ENCODE results near the gene OR51A2. TPM values are rescaled to one million over a fixed set of nuclear protein-coding genes. Genes with fewer than 3 reads are reported as not detected.
A peak's percentile ranks its signal among the peaks of the same experiment; 100 is the strongest.
"Not testable (repeated sequence)": the region's sequence is repeated elsewhere in the genome, so short reads cannot be mapped to it uniquely, and the experiment has no call there.

OR51A2 gene
- total RNA-seq: not detected

- H3K9me3 Mint-ChIP-seq; DNase-seq; H3K27me3 Mint-ChIP-seq; intact Hi-C loops (cut with micrococcal nuclease); CTCF ChIA-PET; H3K4me3 Mint-ChIP-seq; H3K27ac Mint-ChIP-seq; H3K36me3 Mint-ChIP-seq; POLR2A ChIA-PET; H3K4me1 Mint-ChIP-seq (ENCODE audit: low read depth): not testable (repeated sequence)
Observed at GRCh38 chr11:4955613-4956012, at the start of gene OR51A2. Gene OR51A2, minus strand, starts transcription at chr11:4955713. Its CDS starts 0 bp downstream, at chr11:4955713.

GRCh38 chr11:5004424-5005274 is 49.1 kb upstream of the OR51A2 start:
- peak; percentile 38 for DNase-seq
- intact Hi-C loops (cut with micrococcal nuclease): loop anchor here (1.0 to 5.0 kb wide), 2 partner anchors 367 to 817 kb away; partner anchors contain the start of gene OR51D1
- H3K27ac Mint-ChIP-seq: no peak overlapping the region
- no peaks in the 10 kb centered on the region for H3K36me3 Mint-ChIP-seq
- POLR2A ChIA-PET: no interaction called here
- no peaks in the 10 kb centered on the region for H3K4me1 Mint-ChIP-seq (ENCODE audit: low read depth)
- CTCF ChIA-PET: interaction anchor here (0.9 to 1.7 kb wide), 2 partner anchors 367 to 369 kb away, joined by 3 to 10 read pairs; partner anchors contain the start of gene OR51D1
- H3K27me3 Mint-ChIP-seq: no peaks in the 10 kb centered on the region
- no peak overlapping the region for H3K4me3 Mint-ChIP-seq
- H3K9me3 Mint-ChIP-seq: no peaks in the 10 kb centered on the region

GRCh38 chr11:4994551-4994950 is 39.0 kb upstream of the OR51A2 start, which contains the start of gene OR51L1:
Gene OR51L1, plus strand, starts transcription at chr11:4994851. Its CDS starts 4,132 bp downstream, at chr11:4998983.
- intact Hi-C loops (cut with micrococcal nuclease): no loop called here
- Mint-ChIP-seq H3K4me3 (no peak within 1 kb of the TSS), H3K27me3 (no peaks in the 10 kb centered on the region), H3K27ac (no peak within 1 kb of the TSS), H3K4me1 (ENCODE audit: low read depth) (no peaks in the 10 kb centered on the region), H3K9me3 (no peaks in the 10 kb centered on the region), H3K36me3 (no peaks in the 10 kb centered on the region)
- POLR2A ChIA-PET: no interaction called here
- DNase-seq: no peak
- CTCF ChIA-PET: no interaction called here

- no peak for DNase-seq
- Mint-ChIP-seq H3K4me1 (ENCODE audit: low read depth) (no peaks in the 10 kb centered on the region), H3K27ac (no peak overlapping the region), H3K4me3 (no peak overlapping the region), H3K36me3 (no peaks in the 10 kb centered on the region), H3K27me3 (no peaks in the 10 kb centered on the region), H3K9me3 (no peaks in the 10 kb centered on the region)
- intact Hi-C loops (cut with micrococcal nuclease): no loop called here
- ChIA-PET POLR2A (no interaction called here), CTCF (no interaction called here)
Observed at GRCh38 chr11:4991060-4991459, 35.5 kb upstream of the OR51A2 start.

GRCh38 chr11:4983841-4984240 is 28.3 kb upstream of the OR51A2 start:
- H3K4me3 Mint-ChIP-seq: no peak overlapping the region
- no peak for DNase-seq
- ChIA-PET POLR2A (no interaction called here), CTCF (no interaction called here)
- H3K27me3 Mint-ChIP-seq: no peaks in the 10 kb centered on the region
- no peaks in the 10 kb centered on the region for H3K36me3 Mint-ChIP-seq
- intact Hi-C loops (cut with micrococcal nuclease): no loop called here
- no peaks in the 10 kb centered on the region for H3K9me3 Mint-ChIP-seq
- H3K4me1 Mint-ChIP-seq (ENCODE audit: low read depth): no peaks in the 10 kb centered on the region
- no peak overlapping the region for H3K27ac Mint-ChIP-seq

GRCh38 chr11:4982678-4983077 is 27.2 kb upstream of the OR51A2 start:
- Mint-ChIP-seq H3K27ac (no peak overlapping the region), H3K36me3 (no peaks in the 10 kb centered on the region)

GRCh38 chr11:4979036-4979435 is 23.5 kb upstream of the OR51A2 start:
- Mint-ChIP-seq H3K4me1 (ENCODE audit: low read depth) (no peaks in the 10 kb centered on the region), H3K9me3 (peaks cover 3% of the 10 kb centered on the region), H3K27ac (no peak overlapping the region), H3K27me3 (no peaks in the 10 kb centered on the region), H3K4me3 (no peak overlapping the region), H3K36me3 (no peaks in the 10 kb centered on the region)
- intact Hi-C loops (cut with micrococcal nuclease): no loop called here
- CTCF ChIA-PET: no interaction called here
- no peak for DNase-seq
- POLR2A ChIA-PET: no interaction called here

More at GRCh38 chr11:4982678-4983077, 27.2 kb upstream of the OR51A2 start:
- H3K4me3 Mint-ChIP-seq: no peak overlapping the region
- no peaks in the 10 kb centered on the region for H3K4me1 Mint-ChIP-seq (ENCODE audit: low read depth)
- POLR2A ChIA-PET: no interaction called here
- intact Hi-C loops (cut with micrococcal nuclease): no loop called here
- no peaks in the 10 kb centered on the region for H3K27me3 Mint-ChIP-seq
- CTCF ChIA-PET: no interaction called here
- H3K9me3 Mint-ChIP-seq: peaks cover 3% of the 10 kb centered on the region
- no peak for DNase-seq

- Mint-ChIP-seq H3K36me3 (no peaks in the 10 kb centered on the region), H3K4me1 (ENCODE audit: low read depth) (no peaks in the 10 kb centered on the region), H3K4me3 (no peak overlapping the region), H3K27ac (no peak overlapping the region), H3K9me3 (peaks cover 3% of the 10 kb centered on the region), H3K27me3 (no peaks in the 10 kb centered on the region)
- CTCF ChIA-PET: no interaction called here
- POLR2A ChIA-PET: no interaction called here
- no peak for DNase-seq
- intact Hi-C loops (cut with micrococcal nuclease): no loop called here
Observed at GRCh38 chr11:4975436-4975835, 19.9 kb upstream of the OR51A2 start.

GRCh38 chr11:4962816-4963215 is 7.3 kb upstream of the OR51A2 start:
- ChIA-PET POLR2A (no interaction called here), CTCF (no interaction called here)
- H3K27ac Mint-ChIP-seq: no peak overlapping the region
- H3K36me3 Mint-ChIP-seq: no peaks in the 10 kb centered on the region
- H3K27me3 Mint-ChIP-seq: no peaks in the 10 kb centered on the region
- H3K4me1 Mint-ChIP-seq (ENCODE audit: low read depth): no peaks in the 10 kb centered on the region
- no peak for DNase-seq
- H3K4me3 Mint-ChIP-seq: no peak overlapping the region
- H3K9me3 Mint-ChIP-seq: peaks cover 4% of the 10 kb centered on the region
- intact Hi-C loops (cut with micrococcal nuclease): no loop called here

- POLR2A ChIA-PET: no interaction called here
- CTCF ChIA-PET: no interaction called here
- no peak overlapping the region for H3K27ac Mint-ChIP-seq
Observed at GRCh38 chr11:4960877-4961276, 5.4 kb upstream of the OR51A2 start.

GRCh38 chr11:4957396-4957795 is 1.9 kb upstream of the OR51A2 start:
- Mint-ChIP-seq H3K4me3 (no peak overlapping the region), H3K27me3 (no peaks in the 10 kb centered on the region), H3K36me3 (no peaks in the 10 kb centered on the region), H3K4me1 (ENCODE audit: low read depth) (no peaks in the 10 kb centered on the region), H3K27ac (no peak overlapping the region), H3K9me3 (no peaks in the 10 kb centered on the region)
- DNase-seq: no peak
- ChIA-PET POLR2A (no interaction called here), CTCF (no interaction called here)
- intact Hi-C loops (cut with micrococcal nuclease): no loop called here

More at GRCh38 chr11:4960877-4961276, 5.4 kb upstream of the OR51A2 start:
- no peak overlapping the region for H3K4me3 Mint-ChIP-seq
- DNase-seq: no peak
- peaks cover 4% of the 10 kb centered on the region for H3K9me3 Mint-ChIP-seq
- H3K27me3 Mint-ChIP-seq: no peaks in the 10 kb centered on the region
- intact Hi-C loops (cut with micrococcal nuclease): no loop called here
- H3K4me1 Mint-ChIP-seq (ENCODE audit: low read depth): no peaks in the 10 kb centered on the region
- H3K36me3 Mint-ChIP-seq: no peaks in the 10 kb centered on the region

- intact Hi-C loops (cut with micrococcal nuclease): no loop called here
- Mint-ChIP-seq H3K27ac (no peak within 1 kb of the TSS), H3K27me3 (peaks cover 1% of the 10 kb centered on the region), H3K9me3 (no peaks in the 10 kb centered on the region), H3K4me1 (ENCODE audit: low read depth) (no peaks in the 10 kb centered on the region), H3K36me3 (no peaks in the 10 kb centered on the region), H3K4me3 (no peak within 1 kb of the TSS)
- DNase-seq: no peak
- ChIA-PET POLR2A (no interaction called here), CTCF (no interaction called here)
Observed at GRCh38 chr11:4947505-4947904, 8.0 kb downstream of the OR51A2 start, which contains the start of gene OR51A4. Gene OR51A4, minus strand, starts transcription at chr11:4947605. Its CDS starts 505 bp downstream, at chr11:4947100.

GRCh38 chr11:4936745-4937144 is 18.8 kb downstream of the OR51A2 start:
- Mint-ChIP-seq H3K36me3 (no peaks in the 10 kb centered on the region), H3K4me1 (ENCODE audit: low read depth) (no peaks in the 10 kb centered on the region), H3K9me3 (no peaks in the 10 kb centered on the region), H3K27me3 (no peaks in the 10 kb centered on the region), H3K4me3 (no peak overlapping the region), H3K27ac (no peak overlapping the region)
- no peak for DNase-seq
- POLR2A ChIA-PET: no interaction called here
- CTCF ChIA-PET: no interaction called here
- intact Hi-C loops (cut with micrococcal nuclease): no loop called here
